Mesenchymal stem cell (in vitro differentiated cells and primary cell): ENCODE measurements around the gene FAM110A.

Experiments used
- DNase-seq: peaks from one replicate; pipeline ENCODE4 v3.0.0-alpha.2; 2013
- H2AFZ ChIP-seq: one replicate; pipeline ENCODE4 v1.6.1; 2013; ENCODE audit warnings: low read depth, mild to moderate bottlenecking, control low read depth, inconsistent platforms, low read length, moderate library complexity
- H2AK5ac ChIP-seq: 2 replicates; pipeline ENCODE4 v1.6.1; 2013; ENCODE audit warnings: low read length, moderate library complexity, mild to moderate bottlenecking, inconsistent platforms; ENCODE audit not compliant: severe bottlenecking
- H2BK120ac ChIP-seq: one replicate; pipeline ENCODE4 v1.6.1; 2013; ENCODE audit warnings: low read depth, mild to moderate bottlenecking, inconsistent platforms, low read length, moderate library complexity
- H2BK12ac ChIP-seq, 2 experiments: one replicate each; pipeline ENCODE4 v1.6.1; 2013; ENCODE audit warnings: inconsistent platforms in 2 of 2, low read length in 2 of 2, mild to moderate bottlenecking in 2 of 2, moderate library complexity in 2 of 2, control low read depth in 1 of 2
- H2BK15ac ChIP-seq: one replicate; pipeline ENCODE4 v1.6.1; 2013; ENCODE audit warnings: mild to moderate bottlenecking, low read depth, inconsistent platforms; ENCODE audit not compliant: poor library complexity, severe bottlenecking
- H2BK5ac ChIP-seq: 2 replicates; pipeline ENCODE4 v1.6.1; 2013; ENCODE audit warnings: low read depth, mild to moderate bottlenecking, low read length, control low read depth, inconsistent platforms; ENCODE audit not compliant: poor library complexity, severe bottlenecking
- H3K14ac ChIP-seq, 2 experiments: one replicate each; pipeline ENCODE4 v1.6.1; 2013; ENCODE audit warnings: inconsistent platforms in 2 of 2, low read length in 2 of 2, control low read depth in 1 of 2, mild to moderate bottlenecking in 1 of 2, moderate library complexity in 1 of 2
- H3K18ac ChIP-seq, 2 experiments: one replicate each; pipeline ENCODE4 v1.6.1; 2013; ENCODE audit warnings: inconsistent platforms in 2 of 2, low read length in 2 of 2, control low read depth in 1 of 2, low read depth in 1 of 2, mild to moderate bottlenecking in 1 of 2
- H3K23ac ChIP-seq, 2 experiments: one replicate each; pipeline ENCODE4 v1.6.1; 2013; ENCODE audit warnings: inconsistent platforms in 2 of 2, low read length in 2 of 2, mild to moderate bottlenecking in 2 of 2, moderate library complexity in 2 of 2, control low read depth in 1 of 2
- H3K27ac ChIP-seq: 2 replicates; pipeline ENCODE4 v1.5.1; 2013; ENCODE audit warnings: mild to moderate bottlenecking, moderate library complexity, low read length, control low read depth, inconsistent platforms; ENCODE audit not compliant: poor library complexity, severe bottlenecking
- H3K27me3 ChIP-seq, 2 experiments: 2 replicates each; pipeline versions ENCODE4 v1.6.1 to v1.7.0; 2013; ENCODE audit warnings: low read length in 2 of 2, mild to moderate bottlenecking in 2 of 2, moderate library complexity in 2 of 2, control low read depth in 1 of 2, inconsistent platforms in 1 of 2; ENCODE audit not compliant: control insufficient read depth in 1 of 2, insufficient read depth in 1 of 2
- H3K36me3 ChIP-seq, 2 experiments: 2 replicates each; pipeline versions ENCODE4 v1.6.1 to v1.7.0; 2013; ENCODE audit warnings: low read length in 2 of 2, control low read depth in 1 of 2, inconsistent platforms in 1 of 2, low read depth in 1 of 2, mild to moderate bottlenecking in 1 of 2; ENCODE audit not compliant: insufficient read depth in 2 of 2, control insufficient read depth in 1 of 2
- H3K4ac ChIP-seq, 2 experiments: one replicate each; pipeline ENCODE4 v1.6.1; 2013; ENCODE audit warnings: inconsistent platforms in 2 of 2, low read length in 2 of 2, mild to moderate bottlenecking in 2 of 2, moderate library complexity in 2 of 2, control low read depth in 1 of 2, low read depth in 1 of 2
- H3K4me1 ChIP-seq: 2 replicates; pipeline ENCODE4 v1.6.1; 2013; ENCODE audit warnings: low read depth, low read length, control low read depth; ENCODE audit not compliant: control insufficient read depth, insufficient read depth
- H3K4me2 ChIP-seq: 2 replicates; pipeline ENCODE4 v1.6.1; 2013; ENCODE audit warnings: low read length, mild to moderate bottlenecking, inconsistent platforms; ENCODE audit not compliant: poor library complexity, severe bottlenecking
- H3K4me3 ChIP-seq, 2 experiments: 2 replicates each; pipeline versions ENCODE4 v1.5.1 to v1.7.0; 2013; ENCODE audit warnings: low read length in 2 of 2, mild to moderate bottlenecking in 2 of 2, control low read depth in 1 of 2, low read depth in 1 of 2; ENCODE audit not compliant: insufficient read depth in 1 of 2
- H3K79me1 ChIP-seq: replicated peaks from 2 replicates; pipeline ENCODE4 v1.6.1; 2013; ENCODE audit warnings: mild to moderate bottlenecking, control low read depth, low read length, inconsistent platforms; ENCODE audit not compliant: poor library complexity, severe bottlenecking
- H3K9ac ChIP-seq: 2 replicates; pipeline ENCODE4 v1.7.0; 2013; ENCODE audit warnings: mild to moderate bottlenecking, low read length, moderate library complexity
- H3K9me3 ChIP-seq: 2 replicates; pipeline ENCODE4 v1.7.0; 2013; ENCODE audit warnings: mild to moderate bottlenecking, low read length; ENCODE audit not compliant: control insufficient read depth
- H4K8ac ChIP-seq: one replicate; pipeline ENCODE4 v1.6.1; 2013; ENCODE audit warnings: inconsistent platforms, mild to moderate bottlenecking, low read length, moderate library complexity
- H4K91ac ChIP-seq: one replicate; pipeline ENCODE4 v1.6.1; 2013; ENCODE audit warnings: mild to moderate bottlenecking, low read length, inconsistent platforms
- WGBS: methylation state at CpG from one replicate; pipeline ENCODE4 v1.1.7; 2013; ENCODE audit warnings: mixed read lengths; 5-methylcytosine and 5-hydroxymethylcytosine counted together

The FAM110A gene

DNA sequence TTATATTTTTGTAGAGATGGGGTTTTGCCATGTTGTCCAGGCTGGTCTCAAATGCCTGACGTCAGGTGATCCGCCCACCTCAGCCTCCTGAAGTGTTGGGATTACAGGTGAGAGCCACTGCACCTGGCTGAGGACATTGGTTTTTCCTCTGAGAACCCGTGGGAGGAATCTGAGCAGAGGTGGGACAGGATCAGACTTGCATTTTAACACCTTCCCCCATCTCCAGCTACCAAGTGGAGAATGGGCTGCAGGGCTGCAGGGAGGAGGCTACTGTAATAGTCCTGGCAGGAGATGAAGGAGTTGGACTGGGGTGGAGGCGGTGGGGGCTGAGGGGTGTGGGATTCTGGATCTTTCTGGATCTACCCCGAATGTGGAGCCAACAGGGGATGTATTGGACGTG lies 24.5 kb downstream of the FAM110A start:
- Histone ChIP-seq H4K8ac (no peak overlapping the region), H3K4me1 (peaks cover 12% of the 10 kb centered on the region), H3K9ac (no peak overlapping the region), H3K36me3 (no peaks in the 10 kb centered on the region), H3K23ac (no peak overlapping the region), H3K27me3 (no peaks in the 10 kb centered on the region), H3K79me1 (no peaks in the 10 kb centered on the region), H4K91ac (no peak overlapping the region), H2BK5ac (no peak overlapping the region), H3K27ac (no peak overlapping the region), H2AFZ (no peak overlapping the region), H2BK12ac (no peak overlapping the region), H3K4me2 (no peak overlapping the region), H2AK5ac (no peak overlapping the region), H3K14ac (no peak overlapping the region), H3K9me3 (no peaks in the 10 kb centered on the region), H2BK15ac (no peak overlapping the region), H2BK120ac (no peak overlapping the region), H3K18ac (no peak overlapping the region), H3K4me3 (no peak overlapping the region), H3K4ac (no peak overlapping the region)
- no peak for DNase-seq
- whole genome bisulfite sequencing: 80% methylated on average over 6 of the region's 6 CpGs

DNA sequence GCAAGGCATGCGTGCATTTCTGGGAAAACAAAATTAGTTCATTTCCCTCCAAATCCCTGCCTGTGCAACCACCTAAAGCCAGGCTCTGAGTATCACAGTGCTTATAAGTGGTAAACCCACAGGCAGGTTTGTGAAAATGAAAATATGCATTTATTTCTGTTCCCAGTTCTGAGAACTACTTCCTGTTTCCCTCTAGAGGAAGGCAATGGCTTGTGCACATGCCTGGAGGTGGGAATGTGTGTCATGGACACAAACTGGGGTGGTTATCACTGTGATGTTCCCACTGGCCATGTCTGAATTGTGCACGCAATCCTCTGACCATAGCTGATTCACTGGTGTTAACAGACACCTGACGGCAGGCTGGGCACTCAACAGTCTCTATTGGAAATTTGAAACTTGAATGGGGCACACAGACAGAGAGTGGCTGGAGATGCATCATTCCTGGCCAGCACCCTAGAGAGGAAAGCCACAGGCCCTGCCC lies 26.3 kb downstream of the FAM110A start:
- 98% methylated on average over 2 of the region's 3 CpGs for WGBS
- H3K79me1 ChIP-seq: no peaks in the 10 kb centered on the region

DNA sequence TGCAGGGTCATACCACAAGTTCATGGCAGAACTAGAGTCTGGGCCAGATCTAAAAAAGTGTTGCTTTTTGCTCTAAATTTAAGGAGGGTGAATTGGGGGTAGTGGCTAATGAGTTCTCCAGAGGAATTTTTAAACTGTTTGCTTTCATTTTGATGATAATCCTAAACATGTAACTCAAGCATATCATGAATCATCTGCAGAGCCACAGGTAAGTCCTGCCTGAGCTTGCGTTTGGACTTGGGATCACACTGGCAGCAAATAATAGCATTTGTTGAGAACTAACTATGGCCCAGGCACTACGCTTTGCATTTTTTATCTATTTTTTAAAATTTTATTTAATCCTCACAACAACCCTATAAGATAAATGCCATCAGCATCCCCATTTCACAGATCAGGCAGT lies 27.4 kb downstream of the FAM110A start:
- no peak overlapping the region for H4K8ac ChIP-seq
- H2AK5ac ChIP-seq: no peak overlapping the region
- H2BK12ac ChIP-seq: no peak overlapping the region
- DNase-seq: no peak
- no peak overlapping the region for H3K14ac ChIP-seq
- H3K4me2 ChIP-seq: no peak overlapping the region
- no peak overlapping the region for H2BK5ac ChIP-seq
- H3K27me3 ChIP-seq: peaks cover 8 to 10% of the 10 kb centered on the region in 2 experiments
- no peak overlapping the region for H3K9ac ChIP-seq
- H3K27ac ChIP-seq: no peak overlapping the region
- H2AFZ ChIP-seq: no peak overlapping the region
- 98% methylated on average over 2 of the region's 2 CpGs for WGBS
- no peak overlapping the region for H3K4ac ChIP-seq
- H3K79me1 ChIP-seq: no peaks in the 10 kb centered on the region
- H3K4me3 ChIP-seq: no peak overlapping the region
- H3K18ac ChIP-seq: no peak overlapping the region
- no peak overlapping the region for H2BK15ac ChIP-seq
- H3K23ac ChIP-seq: no peak overlapping the region
- no peaks in the 10 kb centered on the region for H3K9me3 ChIP-seq
- H2BK120ac ChIP-seq: no peak overlapping the region
- no peaks in the 10 kb centered on the region for H3K36me3 ChIP-seq
- H3K4me1 ChIP-seq: peaks cover 7% of the 10 kb centered on the region
- H4K91ac ChIP-seq: no peak overlapping the region

More for the DNA sequence above, 26.3 kb downstream of the FAM110A start:
- Histone ChIP-seq H3K4ac (no peak overlapping the region), H3K14ac (no peak overlapping the region), H2BK5ac (no peak overlapping the region), H4K8ac (no peak overlapping the region), H3K9ac (no peak overlapping the region), H2BK15ac (no peak overlapping the region), H4K91ac (no peak overlapping the region), H3K23ac (no peak overlapping the region), H3K36me3 (no peaks in the 10 kb centered on the region), H3K9me3 (no peaks in the 10 kb centered on the region), H3K4me3 (no peak overlapping the region), H3K4me1 (peaks cover 11% of the 10 kb centered on the region), H3K18ac (no peak overlapping the region), H3K27me3 (peaks cover 4 to 8% of the 10 kb centered on the region in 2 experiments), H2AFZ (no peak overlapping the region), H2AK5ac (no peak overlapping the region), H2BK12ac (no peak overlapping the region), H2BK120ac (no peak overlapping the region), H3K4me2 (no peak overlapping the region), H3K27ac (no peak overlapping the region)
- no peak for DNase-seq

DNA sequence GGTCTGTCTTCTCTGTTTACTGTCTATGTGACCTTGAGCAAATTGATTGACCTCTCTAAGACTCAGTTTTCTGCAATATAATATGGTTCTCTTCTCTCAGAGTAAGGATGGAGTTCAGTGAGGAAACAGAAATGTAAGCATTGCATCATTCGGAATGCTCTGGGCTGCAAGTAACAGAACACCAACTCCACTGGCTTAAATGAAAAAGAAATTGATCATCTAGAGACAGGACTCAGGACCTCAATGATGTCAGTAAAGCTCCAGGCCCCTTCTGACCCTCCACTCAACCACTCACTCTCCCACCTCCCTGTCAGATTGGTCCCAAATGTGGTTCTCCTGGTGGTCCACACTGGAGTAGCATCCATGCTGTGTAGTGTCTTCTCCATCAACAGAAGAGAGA lies 31.9 kb downstream of the FAM110A start:
- Histone ChIP-seq H4K91ac (no peak overlapping the region), H3K14ac (no peak overlapping the region), H3K4me3 (no peak overlapping the region), H2AK5ac (no peak overlapping the region), H3K79me1 (no peaks in the 10 kb centered on the region), H3K4me1 (no peaks in the 10 kb centered on the region), H2BK15ac (no peak overlapping the region), H3K4me2 (no peak overlapping the region), H4K8ac (no peak overlapping the region), H2BK12ac (no peak overlapping the region), H3K27me3 (peaks cover 14 to 19% of the 10 kb centered on the region in 2 experiments), H3K9me3 (no peaks in the 10 kb centered on the region), H2BK5ac (no peak overlapping the region), H2BK120ac (no peak overlapping the region), H3K23ac (no peak overlapping the region), H3K18ac (no peak overlapping the region), H3K27ac (no peak overlapping the region), H3K9ac (no peak overlapping the region), H3K36me3 (no peaks in the 10 kb centered on the region), H2AFZ (no peak overlapping the region), H3K4ac (no peak overlapping the region)
- DNase-seq: no peak
- 92% methylated on average over 1 of the region's 1 CpG for WGBS
